HepG2 (cell line): Measurements from ENCODE around the gene ATN1.

Source experiments
- BRCA1 ChIP-seq: sonication (generic); formaldehyde crosslinking; IDR thresholded peaks from 2 replicates; pipeline ENCODE4 v1.4.0; 2020; ENCODE audit warnings: missing genetic modification reagents
- CTCF ChIP-seq: sonication (generic); formaldehyde crosslinking; IDR thresholded peaks from 2 replicates; pipeline ENCODE4 v1.5.0; 2020; ENCODE audit warnings: mild to moderate bottlenecking, missing genetic modification reagents, moderate library complexity
- ELK4 ChIP-seq: sonication (generic); formaldehyde crosslinking; IDR thresholded peaks from 2 replicates; pipeline ENCODE4 v1.9.0; 2021; ENCODE audit warnings: missing genetic modification reagents, borderline replicate concordance
- GLMP ChIP-seq: sonication (generic); formaldehyde crosslinking; IDR thresholded peaks from 2 replicates; pipeline ENCODE4 v1.9.0; 2021; ENCODE audit warnings: missing genetic modification reagents, mild to moderate bottlenecking, borderline replicate concordance
- PHF8 ChIP-seq: sonication (generic); formaldehyde crosslinking; IDR thresholded peaks from 2 replicates; pipeline ENCODE4 v1.5.0; 2020; ENCODE audit warnings: missing genetic modification reagents
- POLR2A ChIP-seq, 2 experiments: IDR thresholded peaks; 2 replicates each; pipeline ENCODE4 v1.6.1; 2011; ENCODE audit warnings: low read depth in 2 of 2, low read length in 2 of 2, mild to moderate bottlenecking in 1 of 2, moderate library complexity in 1 of 2; ENCODE audit not compliant: insufficient read depth in 1 of 2
- TAF1 ChIP-seq: sonication (generic); formaldehyde crosslinking; IDR thresholded peaks from 2 replicates; pipeline ENCODE4 v1.4.0; 2020; ENCODE audit warnings: missing genetic modification reagents
- ZNF232 ChIP-seq: sonication (generic); formaldehyde crosslinking; IDR thresholded peaks from 2 replicates; pipeline ENCODE4 v1.4.0; 2020; ENCODE audit warnings: missing genetic modification reagents, borderline replicate concordance
- ZNF274 ChIP-seq: sonication (generic); formaldehyde crosslinking; IDR thresholded peaks from 2 replicates; pipeline ENCODE4 v1.5.1; 2020; ENCODE audit warnings: mild to moderate bottlenecking, missing genetic modification reagents
- ZNF510 ChIP-seq: sonication (generic); formaldehyde crosslinking; IDR thresholded peaks from 2 replicates; pipeline ENCODE4 v1.4.0; 2020; ENCODE audit warnings: low read depth, mild to moderate bottlenecking, missing genetic modification reagents
- ZNF530 ChIP-seq: sonication (generic); formaldehyde crosslinking; IDR thresholded peaks from 2 replicates; pipeline ENCODE4 v1.5.0; 2020; ENCODE audit warnings: low read depth, mild to moderate bottlenecking, missing genetic modification reagents

- TF ChIP-seq ZNF232 (CRISPR knock-in tag) (no peak), ZNF510 (CRISPR knock-in tag) (no peak), ZNF530 (CRISPR knock-in tag) (no peak), CTCF (CRISPR knock-in tag) (no peak), PHF8 (CRISPR knock-in tag) (no peak), ELK4 (CRISPR knock-in tag) (no peak), TAF1 (CRISPR knock-in tag) (no peak), POLR2A (IDR thresholded peaks at IDR 0.05; ENCODE audit: insufficient read depth in 1 of 2, low read depth in 2 of 2, low read length in 2 of 2) (no peak), ZNF274 (CRISPR knock-in tag) (no peak), BRCA1 (CRISPR knock-in tag) (no peak), GLMP (CRISPR knock-in tag) (no peak)
Observed at GRCh38 chr12:6948873-6949594, 21.3 kb downstream of the ATN1 start.
